Measurements from ENCODE around the gene DISC1. TPM values are rescaled to one million over a fixed set of nuclear protein-coding genes. Genes with fewer than 3 reads are reported as not detected.

The DISC1 gene
- total and polyA plus RNA-seq, 2 experiments from 2014 or later, result 0.43 to 1.2 TPM

DNA sequence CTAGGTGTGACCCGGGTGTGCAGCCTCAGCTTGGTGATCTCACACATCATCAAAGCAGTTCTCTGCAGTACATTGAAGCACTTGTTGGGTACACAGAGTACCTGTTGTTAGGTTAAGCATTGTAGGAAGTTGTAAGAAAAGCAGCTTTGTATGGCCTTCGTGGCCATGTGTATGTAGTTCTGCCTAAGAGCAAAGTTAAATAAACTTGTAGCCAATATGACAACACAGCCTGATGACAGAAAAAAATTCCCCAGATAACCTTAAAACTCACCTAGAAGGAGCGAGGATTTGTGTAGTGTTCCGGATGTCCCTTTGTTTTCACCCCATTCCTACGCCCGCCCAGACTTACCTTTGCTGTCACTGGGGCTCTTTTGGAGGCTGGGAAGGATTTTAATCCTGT, 48.0 kb downstream of the DISC1 start:
- DNase-seq, result no peak
- Histone ChIP-seq H3K9me2 (ENCODE audit: insufficient read depth) (no peaks in the 10 kb centered on the region), H3F3A (ENCODE audit: insufficient read depth) (no peaks in the 10 kb centered on the region), H3K36me3 (ENCODE audit: low read depth) (no peaks in the 10 kb centered on the region), H3K4me3 (no peak overlapping the region), H3K27ac (no peak overlapping the region), H3K27me3 (replicated peaks; ENCODE audit: insufficient read depth) (no peaks in the 10 kb centered on the region), H4K20me1 (ENCODE audit: insufficient read depth) (no peaks in the 10 kb centered on the region), H3K4me2 (ENCODE audit: unreplicated experiment) (no peak overlapping the region), H3K79me2 (ENCODE audit: insufficient read depth) (no peaks in the 10 kb centered on the region), H3K9ac (no peak overlapping the region), H2AFZ (no peak overlapping the region), H3K9me3 (ENCODE audit: low read depth) (no peaks in the 10 kb centered on the region), H3K4me1 (ENCODE audit: insufficient read depth) (no peaks in the 10 kb centered on the region)
- 65 to 75% methylated on average over 6 of the region's 6 CpGs for WGBS, 2 experiments (ENCODE audit: low coverage in 1 of 2, low lambda C conversion rate in 2 of 2, missing lambda C conversion rate in 2 of 2)
- TF ChIP-seq EZH2 (IDR thresholded peaks at IDR 0.05; ENCODE audit: insufficient read depth, poor library complexity, severe bottlenecking) (no peak), EZH2phosphoT487 (IDR thresholded peaks at IDR 0.05; ENCODE audit: insufficient read depth, low read depth) (no peak)
- in situ Hi-C loops (cut with MboI), result no loop called here

GRCh38 chr1:231676487-231676886, 49.9 kb downstream of the DISC1 start:
- DNase-seq, result no peak
- Histone ChIP-seq H4K20me1 (ENCODE audit: insufficient read depth) (no peaks in the 10 kb centered on the region), H3K4me2 (ENCODE audit: unreplicated experiment) (no peak overlapping the region), H3K4me1 (ENCODE audit: insufficient read depth) (no peaks in the 10 kb centered on the region), H3K9ac (no peak overlapping the region), H3K9me3 (ENCODE audit: low read depth) (no peaks in the 10 kb centered on the region), H3F3A (ENCODE audit: insufficient read depth) (no peaks in the 10 kb centered on the region), H3K27me3 (replicated peaks; ENCODE audit: insufficient read depth) (no peaks in the 10 kb centered on the region), H3K4me3 (no peak overlapping the region), H3K9me2 (ENCODE audit: insufficient read depth) (no peaks in the 10 kb centered on the region), H2AFZ (no peak overlapping the region), H3K79me2 (ENCODE audit: insufficient read depth) (no peaks in the 10 kb centered on the region), H3K27ac (no peak overlapping the region), H3K36me3 (ENCODE audit: low read depth) (no peaks in the 10 kb centered on the region)
- in situ Hi-C loops (cut with MboI), result no loop called here
- TF ChIP-seq EZH2 (IDR thresholded peaks at IDR 0.05; ENCODE audit: insufficient read depth, poor library complexity, severe bottlenecking) (no peak), EZH2phosphoT487 (IDR thresholded peaks at IDR 0.05; ENCODE audit: insufficient read depth, low read depth) (no peak)

GRCh38 chr1:231677442-231677841, 50.9 kb downstream of the DISC1 start:
- H3K27ac ChIP-seq, result no peak overlapping the region

DNA sequence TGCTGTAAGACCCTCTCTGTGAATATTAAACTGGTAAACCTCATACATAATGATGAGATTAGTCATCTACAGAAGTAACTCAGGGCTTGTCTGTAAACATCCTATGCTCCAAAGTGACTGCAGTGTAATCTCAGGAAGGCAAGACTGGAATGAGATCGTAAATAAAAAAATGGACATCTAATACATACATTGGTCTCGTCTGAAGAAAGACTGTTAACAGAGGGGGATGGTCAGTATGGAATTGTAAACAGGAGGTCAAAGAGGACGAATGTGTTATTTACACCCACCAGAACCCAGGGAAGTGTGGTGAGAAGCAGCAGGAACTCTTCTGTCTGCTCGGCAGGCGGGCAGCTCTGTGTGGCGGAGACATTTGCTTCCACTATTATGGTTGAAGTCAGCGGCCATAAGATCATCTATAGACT, 51.4 kb downstream of the DISC1 start:
- TF ChIP-seq EZH2 (IDR thresholded peaks at IDR 0.05; ENCODE audit: insufficient read depth, poor library complexity, severe bottlenecking), result no peak
- TF ChIP-seq EZH2phosphoT487 (IDR thresholded peaks at IDR 0.05; ENCODE audit: insufficient read depth, low read depth), result no peak
- no peak overlapping the region for H3K9ac ChIP-seq
- H3K4me3 ChIP-seq, result no peak overlapping the region
- H3K4me2 ChIP-seq (ENCODE audit: unreplicated experiment), result no peak overlapping the region
- no peaks in the 10 kb centered on the region for H3K4me1 ChIP-seq (ENCODE audit: insufficient read depth)
- no peaks in the 10 kb centered on the region for H4K20me1 ChIP-seq (ENCODE audit: insufficient read depth)
- H3K9me3 ChIP-seq (ENCODE audit: low read depth), result no peaks in the 10 kb centered on the region
- DNase-seq, result no peak
- no peaks in the 10 kb centered on the region for H3F3A ChIP-seq (ENCODE audit: insufficient read depth)
- in situ Hi-C loops (cut with MboI), result no loop called here
- 72 to 74% methylated on average over 7 of the region's 7 CpGs for WGBS, 2 experiments (ENCODE audit: low coverage in 1 of 2, low lambda C conversion rate in 2 of 2, missing lambda C conversion rate in 2 of 2)
- H3K79me2 ChIP-seq (ENCODE audit: insufficient read depth), result no peaks in the 10 kb centered on the region
- no peaks in the 10 kb centered on the region for H3K36me3 ChIP-seq (ENCODE audit: low read depth)
- no peak overlapping the region for H3K27ac ChIP-seq
- H3K9me2 ChIP-seq (ENCODE audit: insufficient read depth), result no peaks in the 10 kb centered on the region
- H2AFZ ChIP-seq, result no peak overlapping the region
- H3K27me3 ChIP-seq (replicated peaks; ENCODE audit: insufficient read depth), result no peaks in the 10 kb centered on the region

More at GRCh38 chr1:231677442-231677841, 50.9 kb downstream of the DISC1 start:
- Histone ChIP-seq H3K79me2 (ENCODE audit: insufficient read depth) (no peaks in the 10 kb centered on the region), H3K9me2 (ENCODE audit: insufficient read depth) (no peaks in the 10 kb centered on the region), H3K4me3 (no peak overlapping the region), H3K27me3 (replicated peaks; ENCODE audit: insufficient read depth) (no peaks in the 10 kb centered on the region), H3K4me2 (ENCODE audit: unreplicated experiment) (no peak overlapping the region), H4K20me1 (ENCODE audit: insufficient read depth) (no peaks in the 10 kb centered on the region), H3K4me1 (ENCODE audit: insufficient read depth) (no peaks in the 10 kb centered on the region), H3K9ac (no peak overlapping the region), H2AFZ (no peak overlapping the region), H3K9me3 (ENCODE audit: low read depth) (no peaks in the 10 kb centered on the region), H3K36me3 (ENCODE audit: low read depth) (no peaks in the 10 kb centered on the region), H3F3A (ENCODE audit: insufficient read depth) (no peaks in the 10 kb centered on the region)
- in situ Hi-C loops (cut with MboI), result no loop called here
- no peak for TF ChIP-seq EZH2 (IDR thresholded peaks at IDR 0.05; ENCODE audit: insufficient read depth, poor library complexity, severe bottlenecking)
- no peak for TF ChIP-seq EZH2phosphoT487 (IDR thresholded peaks at IDR 0.05; ENCODE audit: insufficient read depth, low read depth)
- DNase-seq, result no peak
- 87 to 89% methylated on average over 10 of the region's 10 CpGs for WGBS, 2 experiments (ENCODE audit: low coverage in 1 of 2, low lambda C conversion rate in 2 of 2, missing lambda C conversion rate in 2 of 2)

DNA sequence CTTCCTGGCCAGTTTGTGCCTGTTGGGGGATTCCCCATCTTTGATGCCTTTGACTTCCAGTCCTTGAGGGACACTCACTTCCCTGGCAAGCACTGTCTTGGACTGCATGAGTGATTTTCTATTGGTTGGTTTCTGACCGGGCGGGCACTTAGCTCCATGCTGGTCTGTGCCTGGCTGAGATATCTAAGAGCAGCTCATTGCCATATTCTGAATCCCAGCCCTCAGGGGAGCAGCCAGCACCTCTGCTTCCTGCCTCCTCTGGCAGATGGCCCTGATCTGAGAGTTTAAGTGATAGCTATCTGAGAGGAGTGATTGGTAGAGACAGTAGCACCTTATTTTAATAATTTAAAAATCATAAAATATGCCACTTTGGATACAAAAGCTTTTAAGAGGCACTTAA, 52.5 kb downstream of the DISC1 start:
- H3F3A ChIP-seq (ENCODE audit: insufficient read depth), result no peaks in the 10 kb centered on the region
- DNase-seq, result no peak
- WGBS, 2 experiments (ENCODE audit: low coverage in 1 of 2, low lambda C conversion rate in 2 of 2, missing lambda C conversion rate in 2 of 2), result 76 to 85% methylated on average over 2 of the region's 2 CpGs

More for the DNA sequence above, 52.5 kb downstream of the DISC1 start:
- no peak overlapping the region for H3K9ac ChIP-seq
- no peaks in the 10 kb centered on the region for H3K79me2 ChIP-seq (ENCODE audit: insufficient read depth)
- H3K4me2 ChIP-seq (ENCODE audit: unreplicated experiment), result no peak overlapping the region
- H3K27ac ChIP-seq, result no peak overlapping the region
- no peaks in the 10 kb centered on the region for H3K9me2 ChIP-seq (ENCODE audit: insufficient read depth)
- H3K9me3 ChIP-seq (ENCODE audit: low read depth), result no peaks in the 10 kb centered on the region
- no peak overlapping the region for H3K4me3 ChIP-seq
- in situ Hi-C loops (cut with MboI), result no loop called here
- no peaks in the 10 kb centered on the region for H3K27me3 ChIP-seq (replicated peaks; ENCODE audit: insufficient read depth)
- H3K4me1 ChIP-seq (ENCODE audit: insufficient read depth), result no peaks in the 10 kb centered on the region
- TF ChIP-seq EZH2phosphoT487 (IDR thresholded peaks at IDR 0.05; ENCODE audit: insufficient read depth, low read depth), result no peak
- no peak for TF ChIP-seq EZH2 (IDR thresholded peaks at IDR 0.05; ENCODE audit: insufficient read depth, poor library complexity, severe bottlenecking)
- no peak overlapping the region for H2AFZ ChIP-seq
- H4K20me1 ChIP-seq (ENCODE audit: insufficient read depth), result no peaks in the 10 kb centered on the region
- no peaks in the 10 kb centered on the region for H3K36me3 ChIP-seq (ENCODE audit: low read depth)

All from GM23248 (cell line).